ENCODE measurements around the gene RBM33.
A peak's percentile ranks its signal among the peaks of the same experiment; 100 is the strongest.

Gene RBM33

GRCh38 chr7:155782466-155782865 lies 138.0 kb downstream of the RBM33 start:
- ATAC-seq (replicated peaks; ENCODE audit: extremely low read depth, poor library complexity, severe bottlenecking): no peak

DNA sequence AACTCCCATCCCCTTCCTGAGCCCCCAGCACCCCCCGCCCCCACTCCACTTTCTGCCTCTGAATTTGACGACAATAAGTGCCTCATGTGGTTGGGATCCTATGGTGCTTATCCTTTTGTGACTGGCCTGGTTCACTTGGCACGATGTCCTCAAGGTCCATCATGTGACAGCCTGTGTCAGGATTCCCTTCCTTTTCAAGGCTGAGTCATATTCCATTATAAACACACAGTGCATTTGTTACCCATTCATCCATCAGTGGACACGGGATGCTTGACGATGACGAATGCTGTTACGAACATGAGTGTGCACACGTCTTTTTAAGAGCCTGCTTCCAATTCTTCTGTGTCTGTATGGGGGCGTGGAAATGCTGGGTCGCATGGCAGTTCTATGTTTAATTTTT lies 141.1 kb downstream of the RBM33 start:
- peaks cover 12% of the 10 kb centered on the region for H3K4me1 Mint-ChIP-seq
- H3K27me3 Mint-ChIP-seq: no peaks in the 10 kb centered on the region
- H3K9me3 Mint-ChIP-seq: no peaks in the 10 kb centered on the region
- H3K4me3 Mint-ChIP-seq: no peak overlapping the region
- H3K27ac Mint-ChIP-seq (ENCODE audit: low read depth): no peak overlapping the region
- no peak for DNase-seq (ENCODE audit: low spot score in 2 of 2)
- peaks cover 31% of the 10 kb centered on the region for H3K36me3 Mint-ChIP-seq (ENCODE audit: insufficient read depth)
- no peak for ATAC-seq (replicated peaks; ENCODE audit: extremely low read depth, poor library complexity, severe bottlenecking)

More at GRCh38 chr7:155782466-155782865, 138.0 kb downstream of the RBM33 start:
- peaks cover 13% of the 10 kb centered on the region for H3K4me1 Mint-ChIP-seq
- H3K27me3 Mint-ChIP-seq: no peaks in the 10 kb centered on the region
- no peak overlapping the region for H3K27ac Mint-ChIP-seq (ENCODE audit: low read depth)
- no peak for DNase-seq (ENCODE audit: low spot score in 2 of 2)
- H3K36me3 Mint-ChIP-seq (ENCODE audit: insufficient read depth): peaks cover 47% of the 10 kb centered on the region
- no peaks in the 10 kb centered on the region for H3K9me3 Mint-ChIP-seq
- H3K4me3 Mint-ChIP-seq: no peak overlapping the region

GRCh38 chr7:155786491-155786890 lies 142.0 kb downstream of the RBM33 start:
- no peaks in the 10 kb centered on the region for H3K27me3 Mint-ChIP-seq
- peaks cover 12% of the 10 kb centered on the region for H3K4me1 Mint-ChIP-seq
- no peak overlapping the region for H3K4me3 Mint-ChIP-seq
- peaks cover 21% of the 10 kb centered on the region for H3K36me3 Mint-ChIP-seq (ENCODE audit: insufficient read depth)
- no peak overlapping the region for H3K27ac Mint-ChIP-seq (ENCODE audit: low read depth)
- no peaks in the 10 kb centered on the region for H3K9me3 Mint-ChIP-seq
- DNase-seq (ENCODE audit: low spot score in 2 of 2) (no peak), ATAC-seq (replicated peaks; ENCODE audit: extremely low read depth, poor library complexity, severe bottlenecking) (no peak)

DNA sequence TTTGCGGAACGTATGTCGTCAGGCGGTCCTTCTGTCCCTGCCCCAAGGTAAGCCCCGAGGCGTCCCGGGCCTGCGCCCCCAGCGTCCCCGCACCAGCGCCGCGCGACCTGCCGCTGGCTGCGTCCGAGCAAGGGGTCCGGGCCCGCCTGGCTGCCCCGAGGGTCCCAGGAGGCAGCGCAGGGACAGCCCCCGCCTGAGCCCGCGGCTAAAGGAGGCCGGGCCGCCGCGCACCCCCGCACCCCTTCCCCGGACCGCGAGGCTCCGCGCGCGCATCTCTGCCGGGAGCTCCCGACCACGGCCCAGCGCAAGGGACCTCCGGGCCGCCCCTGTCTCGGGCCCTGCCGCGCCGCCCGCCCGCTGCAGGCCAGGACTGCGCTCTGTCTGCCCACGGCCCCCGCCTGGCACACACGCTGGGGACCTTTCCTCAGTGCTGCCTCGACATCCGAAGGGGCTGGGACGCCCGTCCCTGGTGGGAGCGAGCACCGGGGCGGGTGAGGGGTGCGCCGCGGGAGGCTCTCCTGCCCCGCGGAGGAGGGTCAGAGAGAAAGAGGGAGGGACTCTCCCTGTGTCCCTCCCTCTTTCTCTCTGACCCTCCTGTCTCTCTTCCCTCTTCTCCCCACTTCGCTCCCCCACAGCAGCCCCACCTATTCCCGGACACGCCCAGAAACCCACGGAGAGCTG lies 142.8 kb downstream of the RBM33 start:
- Mint-ChIP-seq H3K4me3 (peak overlapping the region; percentile 51), H3K27ac (ENCODE audit: low read depth) (no peak overlapping the region), H3K4me1 (peaks cover 12% of the 10 kb centered on the region), H3K36me3 (ENCODE audit: insufficient read depth) (peaks cover 16% of the 10 kb centered on the region), H3K27me3 (no peaks in the 10 kb centered on the region), H3K9me3 (no peaks in the 10 kb centered on the region)
- no peak for ATAC-seq (replicated peaks; ENCODE audit: extremely low read depth, poor library complexity, severe bottlenecking)
- no peak for DNase-seq (ENCODE audit: low spot score in 2 of 2)

GRCh38 chr7:155788616-155789000 lies 144.1 kb downstream of the RBM33 start:
- Mint-ChIP-seq H3K27me3 (no peaks in the 10 kb centered on the region), H3K4me1 (peaks cover 12% of the 10 kb centered on the region), H3K27ac (ENCODE audit: low read depth) (no peak overlapping the region), H3K9me3 (no peaks in the 10 kb centered on the region), H3K36me3 (ENCODE audit: insufficient read depth) (peaks cover 8% of the 10 kb centered on the region), H3K4me3 (no peak overlapping the region)
- DNase-seq (ENCODE audit: low spot score in 2 of 2) (no peak), ATAC-seq (replicated peaks; ENCODE audit: extremely low read depth, poor library complexity, severe bottlenecking) (no peak)

DNA sequence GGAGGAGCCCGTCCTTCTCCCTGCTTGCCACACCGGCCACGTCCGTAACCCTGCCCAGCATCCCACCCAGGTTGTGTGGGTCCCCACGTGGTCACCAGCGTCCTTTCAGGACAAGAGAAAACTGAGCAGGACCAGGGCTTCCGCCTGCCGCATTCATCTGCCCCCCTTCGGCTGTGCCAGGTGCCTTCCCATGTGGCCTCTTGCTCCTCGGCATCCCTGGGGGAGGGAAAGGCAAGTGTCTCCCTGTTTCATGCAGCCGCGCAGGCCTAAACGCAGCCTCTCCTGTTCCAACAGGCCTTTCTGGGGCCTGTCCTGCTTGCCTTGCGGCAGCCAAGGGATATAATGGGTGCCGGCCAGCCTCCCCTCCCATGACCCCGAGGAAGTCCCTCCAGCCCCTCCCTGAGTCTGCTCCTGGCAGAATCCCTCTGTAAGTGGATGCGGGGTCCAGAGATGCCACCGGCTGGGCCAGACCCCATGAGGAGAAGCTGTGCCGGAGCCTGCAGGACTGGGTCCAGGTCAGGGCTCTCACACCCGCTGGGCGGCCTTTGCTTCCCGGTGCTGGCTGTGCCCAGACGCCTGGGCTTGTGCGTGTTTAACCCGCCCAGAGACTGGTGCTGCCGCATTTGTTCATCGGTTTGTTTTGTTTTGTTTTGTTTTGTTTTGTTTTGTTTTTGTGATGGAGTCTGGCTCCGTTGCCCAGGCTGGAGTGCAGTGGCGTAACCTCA lies 144.7 kb downstream of the RBM33 start:
- Mint-ChIP-seq H3K27ac (ENCODE audit: low read depth) (no peak overlapping the region), H3K27me3 (no peaks in the 10 kb centered on the region), H3K9me3 (no peaks in the 10 kb centered on the region), H3K36me3 (ENCODE audit: insufficient read depth) (peaks cover 4% of the 10 kb centered on the region), H3K4me1 (peaks cover 12% of the 10 kb centered on the region), H3K4me3 (no peak overlapping the region)
- ATAC-seq (replicated peaks; ENCODE audit: extremely low read depth, poor library complexity, severe bottlenecking) (no peak), DNase-seq (ENCODE audit: low spot score in 2 of 2) (no peak)

DNA sequence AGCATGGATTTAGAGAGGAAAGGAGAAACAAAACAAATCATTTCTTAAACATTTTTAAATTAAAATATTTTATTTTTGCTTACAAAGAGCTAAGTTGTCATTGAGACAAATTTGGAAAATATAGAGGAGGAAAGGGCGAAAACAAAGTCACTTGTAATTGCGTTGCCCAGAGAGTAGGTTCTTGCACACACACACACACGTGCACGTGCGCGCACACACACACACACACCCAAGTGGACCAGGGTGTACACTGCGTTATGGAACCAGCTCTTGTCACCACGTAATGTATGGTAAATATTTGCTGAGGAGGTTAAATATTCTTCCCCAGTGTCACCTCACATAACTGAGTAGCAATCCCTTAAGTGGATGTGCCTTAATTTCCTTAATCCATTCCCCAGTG lies 146.2 kb downstream of the RBM33 start:
- H3K27ac Mint-ChIP-seq (ENCODE audit: low read depth): no peak overlapping the region
- no peak overlapping the region for H3K4me3 Mint-ChIP-seq
- peaks cover 4% of the 10 kb centered on the region for H3K36me3 Mint-ChIP-seq (ENCODE audit: insufficient read depth)
- peaks cover 12% of the 10 kb centered on the region for H3K4me1 Mint-ChIP-seq
- DNase-seq (ENCODE audit: low spot score in 2 of 2): no peak
- no peaks in the 10 kb centered on the region for H3K9me3 Mint-ChIP-seq
- no peaks in the 10 kb centered on the region for H3K27me3 Mint-ChIP-seq
- ATAC-seq (replicated peaks; ENCODE audit: extremely low read depth, poor library complexity, severe bottlenecking): no peak

DNA sequence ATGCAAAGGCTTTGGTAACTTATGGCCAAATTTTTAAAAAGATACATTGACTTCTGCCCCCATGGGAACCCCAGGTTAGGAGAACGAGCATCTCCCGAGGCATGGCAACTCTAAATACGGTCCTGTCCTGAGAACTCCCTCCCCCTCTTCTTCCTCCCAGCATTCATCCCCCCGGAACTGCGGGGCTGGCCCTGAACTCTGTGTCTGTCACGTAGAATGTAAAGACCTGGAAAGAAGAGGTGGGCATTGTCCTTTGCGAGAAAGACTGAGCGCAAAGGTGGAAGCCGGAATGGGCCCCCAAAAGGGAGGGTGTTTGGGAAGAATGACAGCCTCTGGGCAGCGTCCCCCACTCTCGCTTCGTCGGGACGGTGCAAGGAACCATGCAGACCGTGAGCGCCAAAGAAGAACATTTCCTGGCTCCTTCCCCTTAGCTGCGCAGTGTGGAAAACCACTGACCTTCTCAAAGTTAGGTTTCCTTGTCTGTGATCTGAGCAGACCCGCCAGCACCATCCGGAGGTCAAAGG lies 146.8 kb downstream of the RBM33 start:
- peaks cover 6% of the 10 kb centered on the region for H3K4me1 Mint-ChIP-seq
- no peak overlapping the region for H3K4me3 Mint-ChIP-seq
- no peaks in the 10 kb centered on the region for H3K9me3 Mint-ChIP-seq
- no peaks in the 10 kb centered on the region for H3K27me3 Mint-ChIP-seq
- H3K36me3 Mint-ChIP-seq (ENCODE audit: insufficient read depth): peaks cover 2% of the 10 kb centered on the region
- no peak overlapping the region for H3K27ac Mint-ChIP-seq (ENCODE audit: low read depth)
- ATAC-seq (replicated peaks; ENCODE audit: extremely low read depth, poor library complexity, severe bottlenecking) (no peak), DNase-seq (ENCODE audit: low spot score in 2 of 2) (no peak)

GRCh38 chr7:155791836-155792235 lies 147.4 kb downstream of the RBM33 start:
- Mint-ChIP-seq H3K9me3 (no peaks in the 10 kb centered on the region), H3K27me3 (no peaks in the 10 kb centered on the region), H3K4me3 (no peak overlapping the region), H3K4me1 (peaks cover 5% of the 10 kb centered on the region), H3K36me3 (ENCODE audit: insufficient read depth) (peaks cover 3% of the 10 kb centered on the region), H3K27ac (ENCODE audit: low read depth) (no peak overlapping the region)
- ATAC-seq (replicated peaks; ENCODE audit: extremely low read depth, poor library complexity, severe bottlenecking) (no peak), DNase-seq (ENCODE audit: low spot score in 2 of 2) (no peak)

DNA sequence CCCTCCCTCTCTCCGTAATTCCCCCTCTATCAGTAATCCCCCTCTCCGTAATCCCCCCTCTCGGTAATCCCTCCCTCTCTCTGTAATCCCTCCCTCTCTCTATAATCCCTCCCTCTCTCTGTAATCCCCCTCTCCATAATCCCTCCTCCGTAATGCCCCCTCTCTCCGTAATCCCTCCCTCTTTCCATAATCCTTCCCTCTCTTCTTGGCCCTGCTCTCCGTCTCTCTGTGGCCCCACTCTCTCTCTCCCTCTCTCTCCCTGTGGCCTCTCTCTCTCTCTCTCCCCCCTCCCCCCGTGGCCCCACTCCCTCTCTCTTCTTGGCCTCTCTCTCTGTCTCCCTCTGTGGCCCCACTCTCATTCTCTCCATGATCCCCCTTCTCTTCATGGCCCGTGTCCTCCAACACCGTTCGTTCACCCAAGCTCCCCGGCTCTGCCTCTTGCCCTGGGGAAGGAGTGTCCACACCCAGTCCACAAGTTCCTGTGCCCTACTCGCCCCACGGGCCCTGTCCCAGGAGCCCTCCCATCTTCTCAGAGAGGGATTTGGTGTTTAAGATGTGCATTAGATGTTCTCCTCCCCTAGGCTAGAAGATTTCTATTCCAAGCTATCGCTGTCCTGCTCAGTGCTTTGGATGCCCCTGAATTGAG lies 148.0 kb downstream of the RBM33 start:
- ATAC-seq (replicated peaks; ENCODE audit: extremely low read depth, poor library complexity, severe bottlenecking) (no peak), DNase-seq (ENCODE audit: low spot score in 2 of 2) (no peak)
- no peaks in the 10 kb centered on the region for H3K9me3 Mint-ChIP-seq
- peaks cover 3% of the 10 kb centered on the region for H3K36me3 Mint-ChIP-seq (ENCODE audit: insufficient read depth)
- H3K4me1 Mint-ChIP-seq: peaks cover 5% of the 10 kb centered on the region
- H3K27ac Mint-ChIP-seq (ENCODE audit: low read depth): no peak overlapping the region
- no peaks in the 10 kb centered on the region for H3K27me3 Mint-ChIP-seq
- H3K4me3 Mint-ChIP-seq: no peak overlapping the region

DNA sequence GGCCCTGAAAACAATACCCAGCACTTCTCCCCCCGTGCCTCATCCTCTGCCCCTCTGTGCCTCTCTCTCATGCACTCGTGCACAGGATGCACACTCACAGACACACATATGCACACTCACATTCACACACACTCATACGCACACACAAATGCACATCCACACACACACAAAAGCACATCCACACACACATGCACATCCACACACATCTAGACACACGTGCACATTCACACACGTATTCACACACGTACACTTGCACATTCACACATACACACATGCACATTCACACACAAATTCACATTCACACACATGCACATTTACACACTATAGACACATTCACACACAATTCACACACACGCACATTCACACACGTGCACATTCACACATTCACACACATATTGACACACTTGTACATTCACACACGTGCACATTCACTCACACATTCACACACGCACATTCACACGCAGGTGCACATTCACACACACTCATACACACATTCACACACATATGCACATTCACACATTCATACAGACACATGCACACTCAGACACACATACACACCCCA lies 148.6 kb downstream of the RBM33 start:
- Mint-ChIP-seq H3K27me3 (peaks cover under 1% of the 10 kb centered on the region), H3K36me3 (ENCODE audit: insufficient read depth) (peaks cover 3% of the 10 kb centered on the region), H3K27ac (ENCODE audit: low read depth) (no peak overlapping the region), H3K4me1 (no peaks in the 10 kb centered on the region), H3K4me3 (no peak overlapping the region), H3K9me3 (no peaks in the 10 kb centered on the region)
- no peak for ATAC-seq (replicated peaks; ENCODE audit: extremely low read depth, poor library complexity, severe bottlenecking)
- DNase-seq (ENCODE audit: low spot score in 2 of 2): no peak

GRCh38 chr7:155793720-155794119 lies 149.3 kb downstream of the RBM33 start:
- no peak for ATAC-seq (replicated peaks; ENCODE audit: extremely low read depth, poor library complexity, severe bottlenecking)
- no peak overlapping the region for H3K27ac Mint-ChIP-seq (ENCODE audit: low read depth)

More at GRCh38 chr7:155793720-155794119, 149.3 kb downstream of the RBM33 start:
- peaks cover 3% of the 10 kb centered on the region for H3K36me3 Mint-ChIP-seq (ENCODE audit: insufficient read depth)
- no peak for DNase-seq (ENCODE audit: low spot score in 2 of 2)
- H3K27me3 Mint-ChIP-seq: peaks cover 7% of the 10 kb centered on the region
- H3K4me3 Mint-ChIP-seq: no peak overlapping the region
- H3K4me1 Mint-ChIP-seq: no peaks in the 10 kb centered on the region
- no peaks in the 10 kb centered on the region for H3K9me3 Mint-ChIP-seq

All from central memory CD8-positive, alpha-beta T cell (primary cell).